ENCODE results near the gene ATXN1.
A peak's percentile ranks its signal among the peaks of the same experiment; 100 is the strongest.

Gene ATXN1

DNA sequence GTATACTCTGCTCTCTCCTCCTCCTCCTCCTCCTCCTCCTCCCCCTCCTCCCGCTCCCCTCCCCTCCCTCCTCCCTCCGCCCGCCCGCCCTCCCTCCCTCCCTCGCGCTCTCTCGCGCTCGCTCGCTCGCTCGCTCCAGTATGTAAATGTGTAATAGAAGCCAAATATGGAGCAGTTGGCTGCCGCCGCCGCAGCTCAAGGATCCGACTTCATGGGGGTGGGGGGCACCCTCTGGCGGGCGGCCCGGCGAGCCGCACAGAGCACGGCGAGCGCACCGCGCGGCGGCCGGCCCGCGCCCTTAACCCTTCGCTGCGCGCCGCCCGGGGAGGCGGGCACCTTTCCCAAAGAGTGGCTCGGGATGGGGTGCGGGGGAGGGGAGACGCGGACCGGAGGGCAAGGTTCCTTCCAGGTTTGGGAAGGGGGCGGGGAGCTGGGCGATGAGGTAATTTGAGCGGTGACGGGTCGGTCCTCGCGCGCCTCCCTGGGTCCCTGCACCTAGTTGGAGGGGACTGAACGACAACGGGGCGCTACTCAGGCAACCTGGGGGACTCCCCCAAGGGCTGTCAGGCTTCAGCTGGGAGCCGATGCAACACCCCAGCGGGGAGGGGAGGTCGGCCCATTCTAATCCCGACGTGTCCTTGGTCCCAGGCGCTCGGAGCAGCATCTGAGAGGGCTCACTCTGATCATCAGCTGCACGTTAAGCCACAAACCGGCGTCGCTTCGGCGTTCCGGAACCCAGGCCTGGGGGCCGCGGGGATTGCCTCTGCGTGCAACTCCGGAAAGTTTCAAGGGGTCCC is 409 bp upstream of the ATXN1 start:
- peak; percentile 86 for DNase-seq

DNA sequence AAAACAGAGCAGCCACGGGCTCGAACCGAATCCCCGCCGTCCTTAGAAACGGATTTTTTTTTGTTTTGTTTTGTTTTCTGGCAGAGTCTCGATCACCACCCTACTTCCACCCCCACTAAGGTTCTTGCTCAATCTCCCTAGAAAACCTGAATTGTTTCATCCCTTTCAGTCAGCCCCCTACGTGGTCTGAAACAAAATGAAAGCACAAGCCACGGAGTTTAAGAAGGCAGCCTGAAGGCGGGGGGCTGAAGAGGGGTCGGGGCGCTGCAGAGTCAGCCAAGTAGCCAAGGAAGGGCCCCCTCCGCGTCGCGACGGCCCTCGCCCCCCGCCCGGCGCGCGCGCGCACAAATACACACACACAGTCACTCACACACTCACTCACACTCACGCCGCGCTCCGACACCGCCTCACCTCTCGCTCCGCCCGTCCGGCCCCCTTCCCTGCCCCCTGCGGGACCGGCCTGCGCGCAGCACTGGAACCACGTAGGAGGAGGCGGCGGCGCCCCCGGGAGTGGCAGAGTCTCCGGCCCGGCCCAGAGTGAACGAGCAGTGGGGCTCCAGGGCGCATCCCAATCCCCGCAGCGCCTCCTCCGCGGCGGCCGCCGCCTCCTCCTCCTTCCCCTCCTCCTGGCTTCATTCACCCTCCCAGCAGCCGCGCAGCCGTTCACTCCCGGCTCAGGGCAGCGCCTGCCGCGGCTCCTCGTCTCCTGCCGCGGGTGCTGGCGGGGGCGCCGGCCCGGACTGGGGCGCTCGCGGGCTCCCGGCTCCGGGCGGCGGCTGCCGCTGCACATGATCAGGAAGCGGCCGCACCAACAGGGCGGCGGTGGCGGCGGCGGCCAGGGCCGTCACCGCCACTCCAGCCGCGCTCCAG is 1.4 kb downstream of the ATXN1 start:
- peak; percentile 73 for DNase-seq

- no peak for DNase-seq
Observed at GRCh38 chr6:16759181-16759645, 2.0 kb downstream of the ATXN1 start.

GRCh38 chr6:16758163-16758975 is 2.9 kb downstream of the ATXN1 start:
- DNase-seq = no peak

DNA sequence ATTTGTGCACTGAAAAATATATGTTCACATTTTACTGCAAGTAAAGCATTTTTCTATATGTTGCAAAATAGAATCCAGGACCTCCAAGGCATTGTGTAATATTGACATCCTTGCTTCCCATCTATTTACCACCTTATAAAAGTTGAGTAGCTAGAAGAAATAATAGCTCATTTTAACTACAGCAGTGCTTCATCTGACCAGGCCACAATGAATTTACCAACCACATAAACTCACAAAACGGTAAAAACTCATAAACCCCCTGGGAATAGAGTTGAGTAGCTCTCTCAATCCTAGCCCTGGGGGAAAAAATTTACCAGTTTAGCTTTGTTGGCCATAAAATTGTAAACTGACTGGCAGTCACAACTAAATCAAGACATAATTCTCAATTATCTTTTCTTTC is 3.9 kb downstream of the ATXN1 start:
- no peak for DNase-seq

DNA sequence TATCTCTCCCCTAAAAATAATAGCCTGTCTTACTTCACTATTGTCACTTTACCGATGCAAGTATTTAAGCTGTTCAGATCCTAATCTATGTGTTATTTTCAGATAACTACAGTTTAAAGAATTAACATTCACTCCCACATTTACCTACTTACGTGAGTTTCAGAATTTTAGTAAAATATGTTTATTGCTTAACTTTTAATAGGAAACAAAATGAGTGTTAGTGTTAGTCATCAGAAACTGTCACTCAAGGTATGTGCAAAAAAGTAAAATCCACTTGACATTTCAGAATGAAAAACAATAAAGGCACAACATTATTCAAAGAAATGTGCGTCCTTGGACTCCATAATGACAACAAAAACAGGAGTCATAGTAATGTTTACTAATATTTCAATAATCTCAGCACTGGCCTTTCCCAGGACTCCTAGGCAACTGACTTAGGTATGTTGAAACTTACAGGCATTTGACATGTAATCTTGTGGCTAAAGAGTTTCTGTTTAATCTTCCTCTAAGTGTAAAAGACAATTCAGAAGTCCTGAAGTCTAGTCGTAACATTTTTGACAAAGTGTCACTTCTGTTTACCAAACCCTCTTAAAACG is 4.5 kb downstream of the ATXN1 start:
- DNase-seq = no peak

DNA sequence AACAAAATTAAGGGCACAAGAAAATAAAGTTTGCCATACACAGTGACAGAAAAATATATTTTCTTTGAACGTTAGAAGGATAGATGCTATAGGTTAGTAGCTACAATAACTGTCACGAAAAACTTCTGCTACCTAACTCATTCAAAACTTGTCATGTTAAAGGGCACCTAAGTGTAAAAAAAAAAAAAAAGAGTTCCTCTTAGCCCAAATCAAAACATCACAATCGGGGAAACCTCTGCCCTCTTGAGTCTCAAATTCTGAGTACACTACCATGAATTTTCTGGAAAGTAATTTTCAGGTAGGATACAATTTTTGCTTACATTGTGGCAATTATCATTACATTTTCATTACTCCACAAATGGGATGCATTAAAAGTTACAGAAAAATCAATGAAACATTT is 5.7 kb downstream of the ATXN1 start:
- no peak for DNase-seq

GRCh38 chr6:16754876-16755275 is 6.4 kb downstream of the ATXN1 start:
- DNase-seq = no peak

GRCh38 chr6:16754274-16754673 is 7.0 kb downstream of the ATXN1 start:
- no peak for DNase-seq

DNA sequence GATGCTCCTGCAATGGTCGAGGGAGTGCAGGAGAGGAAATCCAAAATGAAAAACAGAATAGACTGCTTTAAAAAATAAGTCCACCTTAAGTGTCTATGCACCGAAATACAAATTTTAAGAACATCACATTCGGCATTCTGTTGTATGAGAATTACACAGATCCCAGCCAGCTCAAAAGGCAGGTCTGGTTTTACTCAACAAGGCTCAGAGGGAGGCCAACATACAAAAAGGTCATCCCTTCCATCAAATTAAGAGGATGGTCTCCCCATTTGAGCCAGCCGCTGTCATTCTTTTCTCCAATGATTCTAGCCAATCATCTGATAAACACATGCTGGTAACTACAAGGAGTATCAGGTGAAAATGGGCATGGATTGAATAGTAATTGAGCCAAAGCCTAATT is 7.9 kb downstream of the ATXN1 start:
- no peak for DNase-seq

GRCh38 chr6:16752206-16752866 is 8.9 kb downstream of the ATXN1 start:
- no peak for DNase-seq

DNA sequence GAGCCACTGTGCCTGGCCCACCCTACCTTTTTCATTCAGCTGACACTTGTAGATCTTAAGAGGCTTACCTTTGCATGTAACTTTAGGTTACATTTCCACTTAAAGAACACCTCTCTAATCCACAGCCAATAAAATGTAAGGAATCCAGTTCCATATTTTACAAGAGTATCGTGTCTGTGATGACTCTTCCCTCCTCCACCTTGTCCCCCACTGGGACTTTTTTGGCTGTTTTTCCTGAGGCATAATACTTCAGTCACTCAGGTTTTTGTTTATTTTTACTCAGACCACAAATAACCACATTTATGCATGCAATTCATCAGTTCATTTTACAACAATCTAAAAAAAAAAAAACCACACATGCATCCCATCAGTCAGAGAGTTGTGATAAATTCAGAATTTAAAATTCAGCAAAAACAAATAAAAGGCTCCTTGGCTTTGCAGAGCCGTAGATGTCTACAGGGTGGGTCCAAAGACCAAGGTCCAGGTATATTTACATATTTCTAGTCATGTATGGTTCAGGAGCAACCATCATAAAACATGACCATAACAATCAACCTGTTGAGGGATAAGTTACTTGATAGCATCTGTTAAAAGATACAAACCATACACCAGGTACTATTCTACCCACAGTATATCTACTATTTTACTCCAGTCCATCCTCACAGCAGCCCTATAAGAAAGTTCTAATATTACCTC is 9.9 kb downstream of the ATXN1 start:
- no peak for DNase-seq

DNA sequence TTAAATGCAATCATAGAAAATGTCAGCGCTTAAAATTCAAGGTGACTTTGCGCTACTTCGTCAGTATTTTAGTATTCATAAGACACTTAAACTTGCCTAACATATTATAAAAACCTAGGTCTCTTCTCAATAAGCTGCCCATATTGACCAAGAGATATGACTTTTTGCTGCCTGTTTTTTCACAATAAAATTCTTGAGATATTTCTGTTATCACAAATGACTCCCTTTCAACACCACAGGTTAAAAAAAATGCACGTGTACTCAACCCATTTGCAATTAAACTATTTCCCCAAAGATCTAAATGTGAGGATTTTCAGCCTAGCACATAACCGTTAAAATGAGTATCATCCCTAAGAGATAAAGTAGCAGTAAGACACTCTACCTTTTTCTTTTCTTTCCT is 10.7 kb downstream of the ATXN1 start:
- no peak for DNase-seq

DNA sequence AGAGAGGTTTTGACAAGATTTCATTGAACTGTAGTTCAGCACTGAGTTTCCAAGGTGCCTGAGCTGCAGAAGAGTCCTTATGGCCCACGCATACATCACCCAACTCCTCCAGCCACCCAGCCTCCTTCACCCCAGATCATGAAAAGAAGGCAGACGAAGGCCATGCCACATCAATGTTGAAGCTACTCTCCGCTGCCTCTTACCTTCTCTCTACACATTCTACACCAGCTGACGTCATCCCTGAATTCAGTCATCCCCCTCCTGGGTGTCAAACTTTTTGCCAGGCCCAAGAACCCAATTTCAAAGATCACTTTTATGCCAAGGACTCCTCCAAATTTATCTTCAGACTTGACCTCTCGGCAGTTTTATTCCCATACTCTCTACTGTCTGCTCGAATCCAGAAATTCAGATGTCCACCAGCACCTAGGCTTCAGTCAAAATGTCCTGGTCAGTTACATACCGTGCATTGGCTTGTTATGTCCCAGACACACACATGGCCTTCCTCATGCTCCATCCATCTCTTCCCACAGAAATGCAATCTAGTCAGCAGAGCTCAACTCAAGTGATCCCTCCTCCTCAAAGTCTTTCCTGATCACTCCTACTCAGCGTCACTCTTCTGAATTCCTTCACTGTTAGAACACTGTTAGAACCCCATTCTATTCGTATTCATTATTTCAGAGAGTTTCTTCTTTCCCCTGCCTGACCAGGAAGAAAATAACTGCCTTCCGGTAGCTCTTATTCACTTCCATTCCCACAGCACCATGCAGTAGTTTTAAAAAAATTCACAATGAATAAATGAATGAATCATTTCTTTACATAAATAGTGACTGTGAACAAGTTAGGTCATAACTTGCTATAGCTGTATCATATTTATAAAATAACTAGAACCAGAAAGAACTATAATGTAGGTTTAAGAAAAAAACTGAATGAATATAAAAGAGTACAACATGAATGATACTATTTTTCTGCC is 11.5 kb downstream of the ATXN1 start:
- no peak for DNase-seq

- DNase-seq = no peak
Observed at GRCh38 chr6:16748025-16748319, 13.3 kb downstream of the ATXN1 start.

DNA sequence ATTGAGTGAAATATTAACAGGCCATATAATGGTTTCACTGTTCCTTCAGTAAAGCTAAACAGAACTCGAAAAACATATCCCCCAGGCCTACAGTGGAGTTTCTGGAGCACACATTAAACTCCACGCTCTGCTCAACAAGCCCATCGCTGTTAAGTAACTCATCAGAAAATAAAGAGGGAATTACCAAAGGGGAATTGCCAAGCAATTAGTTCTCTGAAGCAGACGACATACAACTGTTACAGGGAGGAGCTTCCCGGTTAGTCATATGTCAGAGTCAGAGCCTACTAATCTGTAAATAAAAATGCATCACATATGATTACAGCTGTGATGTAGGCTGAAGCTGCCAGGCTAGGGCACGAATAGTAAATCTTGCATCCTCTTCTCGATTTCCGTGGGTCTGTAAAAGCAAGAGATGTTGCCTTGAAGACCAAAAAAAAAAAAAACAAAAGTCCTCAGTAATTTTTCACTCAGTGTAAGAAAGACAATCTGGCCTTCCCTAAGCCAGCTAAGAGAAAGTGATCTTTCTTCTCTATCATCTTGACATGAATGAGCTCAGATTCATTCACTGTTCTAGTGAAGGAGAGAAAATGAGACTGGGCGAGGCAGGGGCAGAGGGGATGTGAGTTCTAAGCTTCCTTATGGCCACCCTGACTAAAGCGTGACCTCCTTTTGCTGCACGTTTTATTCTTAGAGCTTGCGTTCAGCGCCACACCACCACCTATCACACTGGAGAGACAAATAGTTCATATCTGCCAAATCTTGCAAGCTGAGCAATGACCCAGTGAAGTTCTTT is 13.8 kb downstream of the ATXN1 start:
- DNase-seq = no peak

DNA sequence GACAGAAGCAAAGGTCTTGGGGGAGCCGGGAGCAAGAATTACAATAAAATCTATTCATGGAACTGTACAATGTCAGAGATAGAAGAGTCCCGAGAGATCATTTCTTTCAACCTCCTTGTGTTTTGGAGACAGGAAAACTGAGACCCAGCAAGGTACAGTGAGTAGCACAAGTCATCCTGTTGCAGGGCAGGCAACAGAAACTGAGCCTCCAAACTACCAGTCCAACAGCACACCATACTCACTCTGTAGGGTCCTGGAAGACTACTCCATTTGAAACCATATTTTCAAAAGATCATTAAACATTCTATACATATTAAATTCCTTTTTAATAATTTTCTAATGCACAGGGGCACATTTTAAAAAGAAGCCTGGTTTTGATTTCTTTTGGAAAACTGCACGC is 14.4 kb downstream of the ATXN1 start:
- DNase-seq = no peak

DNA sequence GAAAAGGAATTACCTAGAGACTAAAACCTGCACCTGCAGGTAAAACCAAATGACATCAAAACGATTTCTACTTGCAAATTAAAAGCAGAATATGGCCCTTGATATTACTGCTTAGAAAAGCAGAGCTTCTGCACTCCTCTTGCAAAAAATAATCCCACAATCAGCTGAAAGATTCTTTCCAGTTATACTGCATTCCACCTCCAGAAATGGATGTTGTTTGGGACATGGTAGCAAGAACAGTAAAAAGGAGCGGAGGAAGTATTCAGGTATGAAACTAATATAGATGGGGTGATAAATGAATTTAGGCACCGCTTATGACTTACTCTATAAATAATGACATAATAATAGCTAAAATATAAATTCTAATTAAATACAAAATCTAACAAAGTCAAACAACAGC is 14.9 kb downstream of the ATXN1 start:
- no peak for DNase-seq

GRCh38 chr6:16743664-16744210 is 17.5 kb downstream of the ATXN1 start:
- no peak for DNase-seq
